ENCODE measurements around the gene PAX5. TPM values are rescaled to one million over a fixed set of nuclear protein-coding genes. Genes with fewer than 3 reads are reported as not detected.
A peak's percentile ranks its signal among the peaks of the same experiment; 100 is the strongest.

Gene PAX5
- total RNA-seq, 2 donors from 2014 or later, result 0.61 to 1.8 TPM

- peak; percentile 21 to 30 for ATAC-seq
- H3K9me3 Mint-ChIP-seq, result no peaks in the 10 kb centered on the region
- DNase-seq (ENCODE audit: low spot score in 2 of 2), result no peak
These were observed 111.5 kb downstream of the PAX5 start for GRCh38 chr9:36922548-36922947.

GRCh38 chr9:36914212-36914577 is 119.9 kb downstream of the PAX5 start:
- Mint-ChIP-seq H3K27ac (no peak overlapping the region), H3K9me3 (no peaks in the 10 kb centered on the region), H3K36me3 (no peaks in the 10 kb centered on the region)
- ATAC-seq (no peak), DNase-seq (ENCODE audit: low spot score in 2 of 2) (no peak)

More at GRCh38 chr9:36922548-36922947, 111.5 kb downstream of the PAX5 start:
- H3K27ac Mint-ChIP-seq, result no peak overlapping the region
- H3K36me3 Mint-ChIP-seq, result peaks cover 0 to 7% of the 10 kb centered on the region in 2 donors

GRCh38 chr9:36913393-36914211 is 120.5 kb downstream of the PAX5 start:
- Mint-ChIP-seq H3K36me3 (no peaks in the 10 kb centered on the region), H3K27ac (no peak overlapping the region), H3K9me3 (no peaks in the 10 kb centered on the region)
- DNase-seq (ENCODE audit: low spot score in 2 of 2), result no peak
- ATAC-seq, result no peak

GRCh38 chr9:36912620-36913019 is 121.4 kb downstream of the PAX5 start:
- Mint-ChIP-seq H3K27ac (no peak overlapping the region), H3K36me3 (no peaks in the 10 kb centered on the region), H3K9me3 (no peaks in the 10 kb centered on the region)
- no peak for DNase-seq (ENCODE audit: low spot score in 2 of 2)
- no peak for ATAC-seq

GRCh38 chr9:36911601-36912412 is 122.3 kb downstream of the PAX5 start:
- DNase-seq (ENCODE audit: low spot score in 2 of 2) (no peak), ATAC-seq (no peak)
- Mint-ChIP-seq H3K27ac (no peak overlapping the region), H3K36me3 (no peaks in the 10 kb centered on the region), H3K9me3 (no peaks in the 10 kb centered on the region)

- Mint-ChIP-seq H3K36me3 (no peaks in the 10 kb centered on the region), H3K27ac (no peak overlapping the region), H3K9me3 (no peaks in the 10 kb centered on the region)
- ATAC-seq (no peak), DNase-seq (ENCODE audit: low spot score in 2 of 2) (no peak)
These were observed 123.0 kb downstream of the PAX5 start for GRCh38 chr9:36911037-36911436.

GRCh38 chr9:36906492-36906891 is 127.6 kb downstream of the PAX5 start:
- no peak overlapping the region for H3K27ac Mint-ChIP-seq
- ATAC-seq, result no peak
- no peaks in the 10 kb centered on the region for H3K36me3 Mint-ChIP-seq
- no peak for DNase-seq (ENCODE audit: low spot score in 2 of 2)
- no peaks in the 10 kb centered on the region for H3K9me3 Mint-ChIP-seq

- Mint-ChIP-seq H3K27ac (no peak overlapping the region), H3K36me3 (no peaks in the 10 kb centered on the region), H3K9me3 (no peaks in the 10 kb centered on the region)
- DNase-seq (ENCODE audit: low spot score in 2 of 2) (no peak), ATAC-seq (no peak)
These were observed 128.7 kb downstream of the PAX5 start for GRCh38 chr9:36905101-36906066.

- DNase-seq (ENCODE audit: low spot score in 2 of 2) (peak; percentile 55 to 77), ATAC-seq (peak; percentile 82 to 91)
- Mint-ChIP-seq H3K36me3 (no peaks in the 10 kb centered on the region), H3K27ac (peak overlapping the region in 1 of 2 donors; percentile 66), H3K9me3 (no peaks in the 10 kb centered on the region)
These were observed 130.3 kb downstream of the PAX5 start for GRCh38 chr9:36903541-36904435.

- DNase-seq (ENCODE audit: low spot score in 2 of 2), result no peak
- Mint-ChIP-seq H3K36me3 (no peaks in the 10 kb centered on the region), H3K27ac (no peak overlapping the region), H3K9me3 (no peaks in the 10 kb centered on the region)
- ATAC-seq, result no peak
These were observed 131.1 kb downstream of the PAX5 start for GRCh38 chr9:36902861-36903524.

- H3K9me3 Mint-ChIP-seq, result no peaks in the 10 kb centered on the region
These were observed 131.9 kb downstream of the PAX5 start for GRCh38 chr9:36902080-36902716.

GRCh38 chr9:36901528-36901927 is 132.5 kb downstream of the PAX5 start:
- Mint-ChIP-seq H3K27ac (no peak overlapping the region), H3K9me3 (no peaks in the 10 kb centered on the region), H3K36me3 (no peaks in the 10 kb centered on the region)
- DNase-seq (ENCODE audit: low spot score in 2 of 2) (no peak), ATAC-seq (no peak)

More at GRCh38 chr9:36902080-36902716, 131.9 kb downstream of the PAX5 start:
- no peaks in the 10 kb centered on the region for H3K36me3 Mint-ChIP-seq
- no peak for ATAC-seq
- DNase-seq (ENCODE audit: low spot score in 2 of 2), result no peak
- no peak overlapping the region for H3K27ac Mint-ChIP-seq

- Mint-ChIP-seq H3K27ac (peak overlapping the region in 1 of 2 donors; percentile 19), H3K36me3 (no peaks in the 10 kb centered on the region), H3K9me3 (no peaks in the 10 kb centered on the region)
- no peak for DNase-seq (ENCODE audit: low spot score in 2 of 2)
- no peak for ATAC-seq
These were observed 133.2 kb downstream of the PAX5 start for GRCh38 chr9:36900856-36901220.

GRCh38 chr9:36900136-36900855 is 133.8 kb downstream of the PAX5 start:
- no peaks in the 10 kb centered on the region for H3K36me3 Mint-ChIP-seq
- no peak for DNase-seq (ENCODE audit: low spot score in 2 of 2)
- ATAC-seq, result no peak
- no peak overlapping the region for H3K27ac Mint-ChIP-seq
- H3K9me3 Mint-ChIP-seq, result no peaks in the 10 kb centered on the region
